Hepatocyte (in vitro differentiated cells): ENCODE measurements around the gene BCKDHB. TPM values are rescaled to one million over a fixed set of nuclear protein-coding genes. Genes with fewer than 3 reads are reported as not detected.

Experiments
- DNase-seq: peaks from one replicate; pipeline ENCODE4 v3.0.0-alpha.2; 2016; ENCODE audit warnings: low spot score
- H2AFZ ChIP-seq: fragments of 200-600 bp; sonication (generic); 2 replicates; pipeline ENCODE4 v1.6.0; 2016; ENCODE audit warnings: antibody characterized with exemption, mild to moderate bottlenecking
- H3K27ac ChIP-seq: fragments of 200-600 bp; sonication (generic); 2 replicates; pipeline ENCODE4 v1.5.1; 2016; ENCODE audit warnings: mild to moderate bottlenecking
- H3K27me3 ChIP-seq: fragments of 200-600 bp; sonication (generic); 2 replicates; pipeline ENCODE4 v1.6.1; 2016
- H3K36me3 ChIP-seq: fragments of 200-600 bp; sonication (generic); replicated peaks from 2 replicates; pipeline ENCODE4 v1.5.1; 2016; ENCODE audit warnings: low read depth; ENCODE audit not compliant: insufficient read depth
- H3K4me1 ChIP-seq: fragments of 200-600 bp; sonication (generic); 2 replicates; pipeline ENCODE4 v1.5.1; 2016; ENCODE audit warnings: mild to moderate bottlenecking, moderate library complexity; ENCODE audit not compliant: insufficient read depth
- H3K4me2 ChIP-seq: fragments of 200-600 bp; sonication (generic); 2 replicates; pipeline ENCODE4 v1.6.0; 2016
- H3K4me3 ChIP-seq: fragments of 200-600 bp; sonication (generic); 2 replicates; pipeline ENCODE4 v1.5.1; 2016; ENCODE audit warnings: mild to moderate bottlenecking
- H3K79me2 ChIP-seq: fragments of 200-600 bp; sonication (generic); 2 replicates; pipeline ENCODE4 v1.6.0; 2017; ENCODE audit warnings: mild to moderate bottlenecking
- H3K9me2 ChIP-seq: fragments of 200-600 bp; sonication (generic); replicated peaks from 2 replicates; pipeline ENCODE4 v1.6.0; 2017; ENCODE audit warnings: mild to moderate bottlenecking; ENCODE audit not compliant: insufficient read depth
- H3K9me3 ChIP-seq: fragments of 200-600 bp; sonication (generic); 2 replicates; pipeline ENCODE4 v1.5.1; 2016; ENCODE audit warnings: low read depth, mild to moderate bottlenecking
- H4K20me1 ChIP-seq: fragments of 200-600 bp; sonication (generic); 2 replicates; pipeline ENCODE4 v1.6.0; 2016; ENCODE audit warnings: mild to moderate bottlenecking; ENCODE audit not compliant: insufficient read depth, poor library complexity, severe bottlenecking
- CTCF ChIP-seq: fragments of 200-600 bp; sonication (generic); IDR thresholded peaks from 2 replicates; pipeline ENCODE4 v1.5.1; 2016; ENCODE audit warnings: antibody characterized with exemption, mild to moderate bottlenecking; ENCODE audit not compliant: poor library complexity
- EZH2 ChIP-seq: fragments of 200-600 bp; sonication (generic); IDR thresholded peaks from 2 replicates; pipeline ENCODE4 v1.6.1; 2016; ENCODE audit warnings: antibody characterized with exemption, mild to moderate bottlenecking, borderline replicate concordance
- EZH2phosphoT487 ChIP-seq: fragments of 200-600 bp; sonication (generic); IDR thresholded peaks from one replicate; pipeline ENCODE4 v1.6.1; 2018; ENCODE audit warnings: antibody characterized with exemption, mild to moderate bottlenecking, low read depth, moderate library complexity; ENCODE audit not compliant: unreplicated experiment, severe bottlenecking
- WGBS: methylation state at CpG from one replicate; pipeline ENCODE4 v1.1.6; 2016; ENCODE audit warnings: low lambda C conversion rate; ENCODE audit errors: missing lambda C conversion rate; 5-methylcytosine and 5-hydroxymethylcytosine counted together
- polyA plus RNA-seq: library from polyadenylated mRNA; unstranded; fragments of >200 nt; fragmentation: Nextera tagmentation; extraction: Ambion mirVana; gene quantifications from 2 replicates; pipeline ENCODE4 v1.2.1, GENCODE V29; 2016
- total RNA-seq: library from RNA; depleted of rRNA; stranded (reverse); fragments of >200 nt; gene quantifications from 2 replicates; pipeline ENCODE4 v1.2.3, GENCODE V29; 2014

BCKDHB gene
- total and polyA plus RNA-seq, 2 experiments from 2014 or later, result 28.7 to 32.0 TPM

- TF ChIP-seq EZH2 (no peak), EZH2phosphoT487 (no peak), CTCF (no peak)
- no peak overlapping the region for H3K27ac ChIP-seq
- H3K79me2 ChIP-seq, result no peaks in the 10 kb centered on the region
- H3K9me3 ChIP-seq, result no peaks in the 10 kb centered on the region
- H3K4me2 ChIP-seq, result no peak overlapping the region
- H3K9me2 ChIP-seq, result no peaks in the 10 kb centered on the region
- no peak for DNase-seq
- no peak overlapping the region for H2AFZ ChIP-seq
- 32% methylated on average over 4 of the region's 4 CpGs for WGBS
- H3K4me1 ChIP-seq, result no peaks in the 10 kb centered on the region
- H4K20me1 ChIP-seq, result no peaks in the 10 kb centered on the region
- no peaks in the 10 kb centered on the region for H3K27me3 ChIP-seq
- H3K36me3 ChIP-seq, result no peaks in the 10 kb centered on the region
- H3K4me3 ChIP-seq, result no peak overlapping the region
These were observed 234.9 kb downstream of the BCKDHB start for GRCh38 chr6:80341330-80341729.

GRCh38 chr6:80343511-80343910 lies 237.0 kb downstream of the BCKDHB start:
- WGBS, result 89% methylated on average over 2 of the region's 2 CpGs
- no peak overlapping the region for H3K4me2 ChIP-seq
- H3K9me3 ChIP-seq, result no peaks in the 10 kb centered on the region
- H4K20me1 ChIP-seq, result no peaks in the 10 kb centered on the region
- H3K36me3 ChIP-seq, result no peaks in the 10 kb centered on the region
- H3K4me1 ChIP-seq, result no peaks in the 10 kb centered on the region
- TF ChIP-seq EZH2 (no peak), CTCF (no peak), EZH2phosphoT487 (no peak)
- DNase-seq, result no peak
- H3K27ac ChIP-seq, result no peak overlapping the region
- no peaks in the 10 kb centered on the region for H3K27me3 ChIP-seq
- no peak overlapping the region for H2AFZ ChIP-seq
- H3K4me3 ChIP-seq, result no peak overlapping the region
- no peaks in the 10 kb centered on the region for H3K9me2 ChIP-seq
- no peaks in the 10 kb centered on the region for H3K79me2 ChIP-seq

- WGBS, result 95% methylated on average over 1 of the region's 1 CpG
- H3K4me2 ChIP-seq, result no peak overlapping the region
- no peak overlapping the region for H3K27ac ChIP-seq
These were observed 240.6 kb downstream of the BCKDHB start for GRCh38 chr6:80347101-80347500.

More at GRCh38 chr6:80347101-80347500, 240.6 kb downstream of the BCKDHB start:
- DNase-seq, result no peak
- no peaks in the 10 kb centered on the region for H3K79me2 ChIP-seq
- no peak overlapping the region for H3K4me3 ChIP-seq
- H3K4me1 ChIP-seq, result no peaks in the 10 kb centered on the region
- H4K20me1 ChIP-seq, result no peaks in the 10 kb centered on the region
- no peaks in the 10 kb centered on the region for H3K9me2 ChIP-seq
- H2AFZ ChIP-seq, result no peak overlapping the region
- H3K36me3 ChIP-seq, result no peaks in the 10 kb centered on the region
- H3K9me3 ChIP-seq, result no peaks in the 10 kb centered on the region
- no peak for TF ChIP-seq CTCF
- no peak for TF ChIP-seq EZH2phosphoT487
- no peaks in the 10 kb centered on the region for H3K27me3 ChIP-seq
